GM12872 (cell line): ENCODE measurements around the gene PTCSC3.

Experiments
- CTCF ChIP-seq: IDR thresholded peaks from 3 replicates; pipeline ENCODE4 v1.5.1; 2011; ENCODE audit warnings: low read depth, mild to moderate bottlenecking, low read length, moderate library complexity; ENCODE audit not compliant: insufficient read depth

The PTCSC3 gene

GRCh38 chr14:36204461-36205073 lies 28.0 kb upstream of the PTCSC3 start:
- no peak for TF ChIP-seq CTCF

- no peak for TF ChIP-seq CTCF
Observed at GRCh38 chr14:36198378-36198777, 21.9 kb upstream of the PTCSC3 start.

- no peak for TF ChIP-seq CTCF
Observed at GRCh38 chr14:36194663-36195062, 18.1 kb upstream of the PTCSC3 start.

- no peak for TF ChIP-seq CTCF
Observed at GRCh38 chr14:36192530-36192929, 16.0 kb upstream of the PTCSC3 start.

GRCh38 chr14:36183402-36183801 lies 6.9 kb upstream of the PTCSC3 start:
- TF ChIP-seq CTCF = no peak

GRCh38 chr14:36181417-36181816 lies 4.9 kb upstream of the PTCSC3 start:
- TF ChIP-seq CTCF = no peak

- TF ChIP-seq CTCF = no peak
Observed at GRCh38 chr14:36177489-36177888, 967 bp upstream of the PTCSC3 start.
